HG03060 (cell line): Measurements from ENCODE around the gene MYH13.

Experiments used
- ATAC-seq: cut with Tn5 transposase; IDR thresholded peaks from one replicate; pipeline ENCODE4 v1.9.1; 2021; ENCODE audit warnings: low read depth, moderate number of reproducible peaks; ENCODE audit not compliant: unreplicated experiment

Gene MYH13

GRCh38 chr17:10349403-10349802, 23.4 kb downstream of the MYH13 start:
- ATAC-seq: no peak

GRCh38 chr17:10344816-10345215, 28.0 kb downstream of the MYH13 start:
- ATAC-seq: no peak

GRCh38 chr17:10339051-10339450, 33.8 kb downstream of the MYH13 start:
- no peak for ATAC-seq

GRCh38 chr17:10337976-10338375, 34.8 kb downstream of the MYH13 start:
- ATAC-seq: no peak

GRCh38 chr17:10337136-10337535, 35.7 kb downstream of the MYH13 start:
- no peak for ATAC-seq

GRCh38 chr17:10336393-10336792, 36.4 kb downstream of the MYH13 start:
- ATAC-seq: no peak

GRCh38 chr17:10332515-10332914, 40.3 kb downstream of the MYH13 start:
- ATAC-seq: no peak

GRCh38 chr17:10328971-10329923, 43.6 kb downstream of the MYH13 start:
- ATAC-seq: no peak

- ATAC-seq: no peak
Observed at GRCh38 chr17:10328206-10328605, 44.6 kb downstream of the MYH13 start.

- no peak for ATAC-seq
Observed at GRCh38 chr17:10327640-10328039, 45.2 kb downstream of the MYH13 start.

- no peak for ATAC-seq
Observed at GRCh38 chr17:10325031-10325695, 47.6 kb downstream of the MYH13 start.

- no peak for ATAC-seq
Observed at GRCh38 chr17:10323812-10324610, 48.8 kb downstream of the MYH13 start.

GRCh38 chr17:10318535-10318934, 54.3 kb downstream of the MYH13 start:
- ATAC-seq: no peak

- no peak for ATAC-seq
Observed at GRCh38 chr17:10317543-10317834, 55.3 kb downstream of the MYH13 start.

- ATAC-seq: no peak
Observed at GRCh38 chr17:10316801-10317542, 55.8 kb downstream of the MYH13 start.

GRCh38 chr17:10314329-10314728, 58.5 kb downstream of the MYH13 start:
- no peak for ATAC-seq

GRCh38 chr17:10313037-10313672, 59.7 kb downstream of the MYH13 start:
- ATAC-seq: no peak

GRCh38 chr17:10311131-10311530, 61.7 kb downstream of the MYH13 start:
- ATAC-seq: no peak

GRCh38 chr17:10309003-10309974, 63.5 kb downstream of the MYH13 start:
- no peak for ATAC-seq
